HG03196 (cell line): ENCODE data around the gene FOXD4L3.
"Not testable (repeated sequence)": the region's sequence is repeated elsewhere in the genome, so short reads cannot be mapped to it uniquely, and the experiment has no call there.

ENCODE experiments used
- ATAC-seq: cut with Tn5 transposase; IDR thresholded peaks from one replicate; pipeline ENCODE4 v1.9.1; 2021; ENCODE audit not compliant: unreplicated experiment

The FOXD4L3 gene

GRCh38 chr9:68343992-68344391 is 41.3 kb downstream of the FOXD4L3 start:
- ATAC-seq, result not testable (repeated sequence)

GRCh38 chr9:68351689-68352088 is 49.0 kb downstream of the FOXD4L3 start:
- ATAC-seq, result not testable (repeated sequence)
